NB4 (cell line): Measurements from ENCODE around the gene FYCO1.

ENCODE experiments used
- DNase-seq: peaks from one replicate; pipeline ENCODE4 v3.0.0; 2010; ENCODE audit warnings: low read depth
- H3K4me3 ChIP-seq: one replicate; pipeline ENCODE4 v1.5.1; 2011; ENCODE audit warnings: mild to moderate bottlenecking, low read depth, low read length, moderate library complexity
- MYC ChIP-seq: IDR thresholded peaks from 2 replicates; pipeline ENCODE4 v1.6.1; 2011; ENCODE audit warnings: low read depth, low read length
- POLR2A ChIP-seq: IDR thresholded peaks from 2 replicates; pipeline ENCODE4 v1.6.1; 2011; ENCODE audit warnings: mild to moderate bottlenecking; ENCODE audit not compliant: insufficient read length; ENCODE audit errors: extremely low read depth
- TF ChIP-seq, protein P1 (sequence below): IDR thresholded peaks from 2 replicates; pipeline ENCODE4 v1.6.1; 2011; ENCODE audit warnings: low read depth, low read length
- TF ChIP-seq, protein P2 (sequence below): IDR thresholded peaks from one replicate; pipeline ENCODE4 v1.5.1; 2012; ENCODE audit warnings: low read depth, low read length

FYCO1 gene

GRCh38 chr3:45988804-45989203, 6.8 kb downstream of the FYCO1 start:
- peak; percentile 25 for DNase-seq
- H3K4me3 ChIP-seq: no peak overlapping the region
- TF ChIP-seq MYC: no peak
- TF ChIP-seq, protein P1, sequence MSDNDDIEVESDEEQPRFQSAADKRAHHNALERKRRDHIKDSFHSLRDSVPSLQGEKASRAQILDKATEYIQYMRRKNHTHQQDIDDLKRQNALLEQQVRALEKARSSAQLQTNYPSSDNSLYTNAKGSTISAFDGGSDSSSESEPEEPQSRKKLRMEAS: no peak
- TF ChIP-seq, protein P2, sequence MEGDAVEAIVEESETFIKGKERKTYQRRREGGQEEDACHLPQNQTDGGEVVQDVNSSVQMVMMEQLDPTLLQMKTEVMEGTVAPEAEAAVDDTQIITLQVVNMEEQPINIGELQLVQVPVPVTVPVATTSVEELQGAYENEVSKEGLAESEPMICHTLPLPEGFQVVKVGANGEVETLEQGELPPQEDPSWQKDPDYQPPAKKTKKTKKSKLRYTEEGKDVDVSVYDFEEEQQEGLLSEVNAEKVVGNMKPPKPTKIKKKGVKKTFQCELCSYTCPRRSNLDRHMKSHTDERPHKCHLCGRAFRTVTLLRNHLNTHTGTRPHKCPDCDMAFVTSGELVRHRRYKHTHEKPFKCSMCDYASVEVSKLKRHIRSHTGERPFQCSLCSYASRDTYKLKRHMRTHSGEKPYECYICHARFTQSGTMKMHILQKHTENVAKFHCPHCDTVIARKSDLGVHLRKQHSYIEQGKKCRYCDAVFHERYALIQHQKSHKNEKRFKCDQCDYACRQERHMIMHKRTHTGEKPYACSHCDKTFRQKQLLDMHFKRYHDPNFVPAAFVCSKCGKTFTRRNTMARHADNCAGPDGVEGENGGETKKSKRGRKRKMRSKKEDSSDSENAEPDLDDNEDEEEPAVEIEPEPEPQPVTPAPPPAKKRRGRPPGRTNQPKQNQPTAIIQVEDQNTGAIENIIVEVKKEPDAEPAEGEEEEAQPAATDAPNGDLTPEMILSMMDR: no peak
- no peak for TF ChIP-seq POLR2A

DNA sequence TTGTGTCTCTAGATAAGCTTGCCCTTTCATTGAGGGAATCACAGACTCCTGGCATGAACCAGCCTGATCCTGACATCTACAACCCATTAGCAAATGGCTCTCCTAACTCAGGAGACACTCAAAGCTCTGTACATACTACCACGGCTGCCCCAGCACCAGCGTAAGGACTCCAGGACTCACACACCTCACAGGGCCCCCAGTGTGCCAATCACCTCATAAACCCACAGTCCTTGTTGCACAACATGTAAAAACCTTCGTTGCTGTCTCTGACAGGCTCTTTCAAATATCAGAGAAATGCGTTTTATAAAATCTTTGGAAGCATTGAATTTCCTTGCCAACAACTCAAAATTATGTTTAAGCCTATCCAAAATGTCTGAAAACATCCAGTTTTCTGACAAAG, 7.3 kb downstream of the FYCO1 start:
- no peak overlapping the region for H3K4me3 ChIP-seq
- peak; percentile 75 for DNase-seq
- TF ChIP-seq MYC (no peak), POLR2A (no peak)
- TF ChIP-seq, protein P1: no peak
- TF ChIP-seq, protein P2: no peak

- TF ChIP-seq, protein P2: no peak
- TF ChIP-seq MYC (no peak), POLR2A (no peak)
- TF ChIP-seq, protein P1: no peak
Measured at GRCh38 chr3:45987368-45988291, 8.0 kb downstream of the FYCO1 start.

DNA sequence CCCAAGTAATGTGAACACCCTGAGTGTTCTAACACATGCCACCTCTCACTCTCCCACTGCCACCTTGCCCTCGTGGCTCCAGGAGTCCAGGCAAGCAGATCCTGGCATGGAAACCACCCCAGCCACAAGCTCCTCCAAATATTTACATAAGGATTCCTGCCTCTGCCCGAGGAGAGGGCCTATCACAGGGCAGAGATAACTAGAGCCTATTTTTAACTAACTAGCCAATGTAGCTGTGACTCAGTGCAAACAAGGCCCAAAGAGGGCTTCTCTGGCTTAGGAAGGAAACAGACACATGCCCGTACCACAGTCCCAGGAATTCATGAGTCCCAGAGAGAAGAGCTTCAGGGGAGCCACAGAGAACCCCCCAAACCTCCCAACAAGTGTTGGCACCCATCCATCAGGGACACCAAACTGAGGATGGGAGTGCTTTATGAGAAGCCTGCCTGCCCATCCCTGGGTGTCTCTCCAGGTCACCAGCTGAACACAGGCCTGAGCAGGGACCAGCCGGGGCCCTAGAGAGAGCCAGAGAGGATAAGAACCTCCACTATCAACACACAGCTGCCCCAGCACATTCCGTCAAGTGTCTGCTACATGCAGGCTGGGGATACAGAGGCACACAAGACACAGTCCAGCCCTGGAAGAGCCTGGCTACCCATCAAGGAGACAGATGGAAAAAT, 9.2 kb downstream of the FYCO1 start:
- TF ChIP-seq, protein P1: no peak
- TF ChIP-seq, protein P2: no peak
- H3K4me3 ChIP-seq: no peak overlapping the region
- no peak for DNase-seq

More at GRCh38 chr3:45987368-45988291, 8.0 kb downstream of the FYCO1 start:
- no peak overlapping the region for H3K4me3 ChIP-seq
- DNase-seq: peak; percentile 20

DNA sequence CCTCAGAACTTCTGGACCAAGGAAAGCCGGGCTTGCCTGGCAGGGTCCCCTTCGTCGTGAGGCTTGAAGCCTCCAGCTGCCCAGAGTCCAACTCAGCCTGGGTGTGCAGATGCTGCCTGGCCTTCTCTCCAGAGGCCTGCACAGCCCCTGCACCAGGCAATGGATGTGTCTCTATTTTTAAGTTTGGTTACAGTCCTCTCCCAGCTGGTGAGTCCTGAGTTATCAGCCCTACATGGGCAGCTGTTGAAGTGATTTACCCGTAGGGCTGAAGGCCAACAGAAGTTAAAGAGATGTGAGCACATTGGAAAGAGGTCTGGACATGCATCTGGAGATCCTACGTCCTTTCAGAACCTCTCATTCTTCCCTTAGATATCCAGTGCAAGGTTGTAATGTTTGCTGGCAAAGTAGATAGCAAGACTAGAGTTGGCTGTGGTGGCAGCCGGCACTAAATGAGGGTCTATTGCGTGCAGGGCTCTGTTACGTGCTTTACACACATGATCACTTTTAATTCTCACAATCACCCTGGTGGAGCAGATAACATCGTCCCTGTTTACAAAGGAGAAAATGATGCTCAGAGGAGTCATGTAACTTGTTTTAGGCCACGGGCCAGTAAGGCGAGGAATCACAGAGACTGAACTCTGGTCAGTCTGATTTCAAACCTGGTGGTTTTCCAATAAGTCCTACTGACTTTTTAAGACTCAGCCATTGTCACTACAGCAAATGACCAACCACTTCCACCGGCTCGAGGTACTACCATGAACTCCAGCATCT, 9.9 kb downstream of the FYCO1 start:
- no peak overlapping the region for H3K4me3 ChIP-seq
- TF ChIP-seq, protein P1: no peak
- TF ChIP-seq MYC (no peak), POLR2A (no peak)
- TF ChIP-seq, protein P2: no peak
- DNase-seq: no peak
